GM12878 (cell line): ENCODE results near the gene PLSCR4. TPM values are rescaled to one million over a fixed set of nuclear protein-coding genes. Genes with fewer than 3 reads are reported as not detected.

Experiments used
- ATAC-seq: fragments of 200-7000 bp; cut with Tn5 transposase; 3 replicates; pipeline ENCODE4 v1.9.1; 2020; ENCODE audit warnings: mild to moderate bottlenecking, moderate library complexity
- BruUV-seq: library from RNA; stranded (reverse); fragments of 400-500 nt; replicated peaks from 2 replicates; lab custom pipeline; 2021; lab: Mats Ljungman, UMichigan
- CTCF ChIA-PET: fragments of 300-600 bp; sonication (Branson Sonifier 250); formaldehyde crosslinking; extraction: SDS; loops from one replicate; lab custom pipeline; 2021; ENCODE audit warnings: inconsistent platforms; lab: Yijun Ruan, JAX
- POLR2A ChIA-PET: fragments of 350-600 bp; formaldehyde crosslinking; extraction: SDS; loops from one replicate; lab custom pipeline; 2021; ENCODE audit warnings: inconsistent platforms; lab: Charles Lee
- RAD21 ChIA-PET: fragments of 300-600 bp; sonication (Branson Sonifier 250); formaldehyde crosslinking; loops from one replicate; lab custom pipeline; 2023; ENCODE audit warnings: antibody characterized with exemption; ENCODE audit not compliant: unreplicated experiment; lab: Charles Lee
- SMC1A ChIA-PET: fragments of 300-600 bp; sonication (Branson Sonifier 250); formaldehyde crosslinking; loops from one replicate; lab custom pipeline; 2023; ENCODE audit not compliant: unreplicated experiment, uncharacterized antibody; lab: Charles Lee
- DNase-seq: peaks from one replicate; pipeline ENCODE4 v3.0.0-alpha.2; 2011; ENCODE audit warnings: low read depth, low spot score
- FAIRE-seq: peaks from 3 replicates; lab custom pipeline; 2011; peaks lifted over from hg19 to GRCh38; lab: Jason Lieb, UNC
- H2AFZ ChIP-seq: 2 replicates; pipeline ENCODE4 v1.6.0; 2011; ENCODE audit warnings: low read depth, low read length, control low read depth; ENCODE audit not compliant: control insufficient read depth
- H3K27ac ChIP-seq: 2 replicates; pipeline ENCODE4 v1.5.1; 2011; ENCODE audit warnings: control low read depth; ENCODE audit not compliant: control insufficient read depth, insufficient read depth
- H3K27me3 ChIP-seq, 2 experiments: replicated peaks in 1 of 2; 2 replicates each; pipeline versions ENCODE4 v1.6.0 to v1.6.1; 2011; ENCODE audit warnings: low read length in 1 of 2; ENCODE audit not compliant: control insufficient read depth in 2 of 2, insufficient read depth in 2 of 2
- H3K36me3 ChIP-seq, 2 experiments: 2 replicates each; pipeline ENCODE4 v1.5.1; 2011; ENCODE audit warnings: low read length in 1 of 2; ENCODE audit not compliant: control insufficient read depth in 2 of 2, insufficient read depth in 2 of 2
- H3K4me1 ChIP-seq: 2 replicates; pipeline ENCODE4 v1.6.1; 2011; ENCODE audit warnings: mild to moderate bottlenecking, low read length, moderate library complexity, mixed read lengths; ENCODE audit not compliant: control insufficient read depth, insufficient read depth
- H3K4me2 ChIP-seq: 2 replicates; pipeline ENCODE4 v1.6.0; 2011; ENCODE audit warnings: control low read depth; ENCODE audit not compliant: control insufficient read depth, insufficient read depth
- H3K4me3 ChIP-seq: fragments of 200-600 bp; sonication (generic); 2 replicates; pipeline ENCODE4 v1.5.1; 2016
- H3K79me2 ChIP-seq: 2 replicates; pipeline ENCODE4 v1.6.0; 2011; ENCODE audit warnings: low read length; ENCODE audit not compliant: control insufficient read depth, insufficient read depth
- H3K9ac ChIP-seq: 2 replicates; pipeline ENCODE4 v1.8.0; 2011; ENCODE audit warnings: low read length, control low read depth, mixed read lengths; ENCODE audit not compliant: control insufficient read depth, insufficient read depth
- H3K9me3 ChIP-seq: replicated peaks from 3 replicates; pipeline ENCODE4 v1.5.1; 2011; ENCODE audit warnings: mild to moderate bottlenecking, low read length; ENCODE audit not compliant: control insufficient read depth, insufficient read depth
- H4K20me1 ChIP-seq: 2 replicates; pipeline ENCODE4 v1.6.0; 2011; ENCODE audit not compliant: control insufficient read depth, insufficient read depth
- CHD4 ChIP-seq: fragments of 200-600 bp; sonication (generic); IDR thresholded peaks from 2 replicates; pipeline ENCODE4 v1.6.1; 2016; ENCODE audit warnings: mild to moderate bottlenecking
- CREM ChIP-seq: IDR thresholded peaks from 2 replicates; pipeline ENCODE4 v1.6.1; 2014; ENCODE audit warnings: antibody characterized with exemption, low read depth
- ESRRA ChIP-seq: IDR thresholded peaks from 2 replicates; pipeline ENCODE4 v1.6.1; 2012; ENCODE audit warnings: mild to moderate bottlenecking, low read length, improper control_type of control experiment
- MTA2 ChIP-seq: fragments of 450-650 bp; IDR thresholded peaks from 2 replicates; pipeline ENCODE4 v1.6.1; 2016; ENCODE audit warnings: low read depth, mild to moderate bottlenecking, moderate library complexity
- MYB ChIP-seq: fragments of 150-350 bp; IDR thresholded peaks from 2 replicates; pipeline ENCODE4 v1.6.1; 2014; ENCODE audit warnings: mild to moderate bottlenecking, low read depth, low read length, borderline replicate concordance
- NKRF ChIP-seq: fragments of 450-650 bp; conservative IDR thresholded peaks from 2 replicates; pipeline ENCODE4 v1.6.1; 2017; ENCODE audit warnings: mild to moderate bottlenecking, moderate library complexity
- NR2F1 ChIP-seq: fragments of 450-650 bp; conservative IDR thresholded peaks from 2 replicates; pipeline ENCODE4 v1.6.1; 2017; ENCODE audit warnings: mild to moderate bottlenecking
- POLR2AphosphoS5 ChIP-seq: IDR thresholded peaks from 2 replicates; pipeline ENCODE4 v1.6.1; 2011; ENCODE audit warnings: mild to moderate bottlenecking, low read length, inconsistent platforms
- REST ChIP-seq: IDR thresholded peaks from 2 replicates; pipeline ENCODE4 v1.6.1; 2012; ENCODE audit warnings: mild to moderate bottlenecking, low read depth, low read length
- TARDBP ChIP-seq: IDR thresholded peaks from 2 replicates; pipeline ENCODE4 v1.6.1; 2016; ENCODE audit warnings: borderline replicate concordance
- ZNF207 ChIP-seq: fragments of 450-650 bp; IDR thresholded peaks from 2 replicates; pipeline ENCODE4 v1.6.1; 2014; ENCODE audit warnings: antibody characterized with exemption, mild to moderate bottlenecking, borderline replicate concordance
- WGBS: methylation state at CpG from one replicate; pipeline ENCODE4 v1.1.6; 2016; ENCODE audit warnings: low lambda C conversion rate; ENCODE audit not compliant: insufficient replicate concordance, insufficient coverage; ENCODE audit errors: missing lambda C conversion rate; 5-methylcytosine and 5-hydroxymethylcytosine counted together
- in situ Hi-C: fragments of 300-500 bp; cut with MboI; formaldehyde crosslinking; loops from 9 replicates; pipeline ENCODE4 v1.14.3; 2018; ENCODE audit warnings: mixed read lengths
- intact Hi-C: fragments of 100-400 bp; cut with micrococcal nuclease; formaldehyde crosslinking; loops from one replicate; pipeline ENCODE4 v1.14.2; 2022; ENCODE audit not compliant: unreplicated experiment
- polyA plus RNA-seq, 11 experiments: library from polyadenylated mRNA; depleted of rRNA in 4 of 11; unstranded in 6 of 11; stranded (reverse) in 5 of 11; fragments of >200 nt; fragmentation: Nextera tagmentation in 4 of 11; fragmentation: Illumina TruSeq in 1 of 11; extraction: Ambion mirVana in 4 of 11; extraction: Trizol in 1 of 11; gene quantifications; 1 replicate in 1 of 11; 2 replicates in 10 of 11; pipeline versions ENCODE4 v1.2.1 to v1.2.3, GENCODE V29; 2011 to 2016; ENCODE audit warnings: inconsistent platforms in 2 of 11, missing spikeins in 2 of 11, low read depth in 1 of 11
- total RNA-seq, 4 experiments: library from RNA; depleted of rRNA in 3 of 4; stranded (reverse); fragments of >200 nt in 3 of 4; fragmentation: Illumina TruSeq in 1 of 4; extraction: Trizol in 1 of 4; gene quantifications; 2 replicates each; pipeline versions ENCODE4 v1.2.1 to v1.2.3, GENCODE V29; 2013 to 2021
- TF ChIP-seq, protein P1 (sequence below): IDR thresholded peaks from 2 replicates; pipeline ENCODE4 v1.6.1; 2012; ENCODE audit warnings: low read length, inconsistent platforms
- TF ChIP-seq, protein P2 (sequence below): IDR thresholded peaks from 2 replicates; pipeline ENCODE4 v1.6.1; 2012; ENCODE audit warnings: low read depth, low read length, improper control_type of control experiment
- TF ChIP-seq, protein P3 (sequence below): fragments of 450-650 bp; formaldehyde crosslinking; IDR thresholded peaks from 2 replicates; pipeline ENCODE4 v1.4.0; 2022; ENCODE audit warnings: mild to moderate bottlenecking, moderate library complexity

The PLSCR4 gene
- total and polyA plus RNA-seq, 10 of the 15 experiments (the other 5 are each of a cell fraction or from before 2014, with no cell fraction given): 0.02 TPM; not detected in 9

DNA sequence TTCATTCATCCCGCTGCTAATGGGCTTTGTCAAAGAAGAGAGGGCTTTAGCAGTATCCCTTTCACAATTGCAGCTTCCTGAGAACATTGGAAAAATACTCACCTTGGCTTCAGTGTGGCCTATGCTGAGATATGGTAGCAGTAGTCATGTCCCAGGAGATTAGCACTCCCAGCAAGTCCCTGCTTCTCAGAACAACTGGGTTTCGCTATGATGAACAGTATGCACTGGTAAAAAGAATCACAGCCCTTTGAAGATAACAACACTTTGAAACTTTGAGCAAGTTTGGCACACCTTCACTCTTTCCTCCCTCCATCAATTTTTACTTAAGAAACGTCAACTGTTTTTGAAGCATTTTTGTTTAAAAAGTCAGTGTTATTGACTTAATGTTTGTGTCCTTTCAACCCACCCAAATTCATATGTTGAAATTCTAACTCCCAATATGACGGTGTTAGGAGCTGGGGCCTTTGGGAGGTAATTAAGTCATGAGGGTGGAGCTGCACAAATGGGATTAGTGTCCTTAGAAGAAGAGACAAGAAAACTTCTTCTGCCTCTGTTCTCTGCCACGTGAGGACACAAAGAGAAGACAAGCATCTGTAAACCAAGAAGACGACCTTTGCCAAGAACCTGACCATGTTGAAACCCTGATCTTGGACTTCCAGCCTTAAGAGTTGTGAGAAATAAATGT lies 17.8 kb upstream of the PLSCR4 start:
- in situ Hi-C loops (no loop called here), intact Hi-C loops (no loop called here)
- ChIA-PET SMC1A (no interaction called here), POLR2A (no interaction called here), CTCF (no interaction called here), RAD21 (no interaction called here)
- Histone ChIP-seq H3K79me2 (no peaks in the 10 kb centered on the region), H2AFZ (no peak overlapping the region), H4K20me1 (no peaks in the 10 kb centered on the region), H3K27ac (no peak overlapping the region), H3K4me3 (no peak overlapping the region), H3K27me3 (no peaks in the 10 kb centered on the region), H3K4me1 (no peaks in the 10 kb centered on the region), H3K9ac (no peak overlapping the region), H3K36me3 (no peaks in the 10 kb centered on the region), H3K9me3 (no peaks in the 10 kb centered on the region), H3K4me2 (no peak overlapping the region)
- no TSS peak for BruUV-seq
- FAIRE-seq (no peak), ATAC-seq (no peak), DNase-seq (no peak)
- WGBS: 7% methylated on average over 6 of the region's 6 CpGs
- TF ChIP-seq NR2F1: no peak
- no peak for TF ChIP-seq NKRF
- TF ChIP-seq, protein P1, sequence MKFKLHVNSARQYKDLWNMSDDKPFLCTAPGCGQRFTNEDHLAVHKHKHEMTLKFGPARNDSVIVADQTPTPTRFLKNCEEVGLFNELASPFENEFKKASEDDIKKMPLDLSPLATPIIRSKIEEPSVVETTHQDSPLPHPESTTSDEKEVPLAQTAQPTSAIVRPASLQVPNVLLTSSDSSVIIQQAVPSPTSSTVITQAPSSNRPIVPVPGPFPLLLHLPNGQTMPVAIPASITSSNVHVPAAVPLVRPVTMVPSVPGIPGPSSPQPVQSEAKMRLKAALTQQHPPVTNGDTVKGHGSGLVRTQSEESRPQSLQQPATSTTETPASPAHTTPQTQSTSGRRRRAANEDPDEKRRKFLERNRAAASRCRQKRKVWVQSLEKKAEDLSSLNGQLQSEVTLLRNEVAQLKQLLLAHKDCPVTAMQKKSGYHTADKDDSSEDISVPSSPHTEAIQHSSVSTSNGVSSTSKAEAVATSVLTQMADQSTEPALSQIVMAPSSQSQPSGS: no peak
- TF ChIP-seq TARDBP: no peak
- TF ChIP-seq MYB: no peak
- no peak for TF ChIP-seq ZNF207
- TF ChIP-seq REST: no peak
- TF ChIP-seq CHD4: no peak
- TF ChIP-seq, protein P2, sequence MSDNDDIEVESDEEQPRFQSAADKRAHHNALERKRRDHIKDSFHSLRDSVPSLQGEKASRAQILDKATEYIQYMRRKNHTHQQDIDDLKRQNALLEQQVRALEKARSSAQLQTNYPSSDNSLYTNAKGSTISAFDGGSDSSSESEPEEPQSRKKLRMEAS: no peak
- TF ChIP-seq POLR2AphosphoS5: no peak
- no peak for TF ChIP-seq CREM
- TF ChIP-seq, protein P3, sequence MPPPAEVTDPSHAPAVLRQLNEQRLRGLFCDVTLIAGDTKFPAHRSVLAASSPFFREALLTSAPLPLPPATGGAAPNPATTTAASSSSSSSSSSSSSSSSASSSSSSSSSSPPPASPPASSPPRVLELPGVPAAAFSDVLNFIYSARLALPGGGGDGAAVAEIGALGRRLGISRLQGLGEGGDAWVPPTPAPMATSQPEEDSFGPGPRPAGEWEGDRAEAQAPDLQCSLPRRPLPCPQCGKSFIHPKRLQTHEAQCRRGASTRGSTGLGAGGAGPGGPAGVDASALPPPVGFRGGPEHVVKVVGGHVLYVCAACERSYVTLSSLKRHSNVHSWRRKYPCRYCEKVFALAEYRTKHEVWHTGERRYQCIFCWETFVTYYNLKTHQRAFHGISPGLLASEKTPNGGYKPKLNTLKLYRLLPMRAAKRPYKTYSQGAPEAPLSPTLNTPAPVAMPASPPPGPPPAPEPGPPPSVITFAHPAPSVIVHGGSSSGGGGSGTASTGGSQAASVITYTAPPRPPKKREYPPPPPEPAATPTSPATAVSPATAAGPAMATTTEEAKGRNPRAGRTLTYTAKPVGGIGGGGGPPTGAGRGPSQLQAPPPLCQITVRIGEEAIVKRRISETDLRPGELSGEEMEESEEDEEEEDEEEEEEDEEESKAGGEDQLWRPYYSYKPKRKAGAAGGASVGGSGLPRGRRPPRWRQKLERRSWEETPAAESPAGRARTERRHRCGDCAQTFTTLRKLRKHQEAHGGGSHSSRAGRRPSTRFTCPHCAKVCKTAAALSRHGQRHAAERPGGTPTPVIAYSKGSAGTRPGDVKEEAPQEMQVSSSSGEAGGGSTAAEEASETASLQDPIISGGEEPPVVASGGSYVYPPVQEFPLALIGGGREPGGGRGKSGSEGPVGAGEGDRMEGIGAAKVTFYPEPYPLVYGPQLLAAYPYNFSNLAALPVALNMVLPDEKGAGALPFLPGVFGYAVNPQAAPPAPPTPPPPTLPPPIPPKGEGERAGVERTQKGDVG (CRISPR knock-in tag): no peak
- TF ChIP-seq ESRRA: no peak
- no peak for TF ChIP-seq MTA2
